Spleen (tissue), 11 donors: ENCODE measurements around the gene NAT14. TPM values are rescaled to one million over a fixed set of nuclear protein-coding genes. Genes with fewer than 3 reads are reported as not detected.
A peak's percentile ranks its signal among the peaks of the same experiment; 100 is the strongest.

Experiments
- DNase-seq: peaks from one replicate; pipeline ENCODE4 v3.0.0-alpha.2; 2020
- H3K27ac ChIP-seq, 8 donors: fragments of 200-600 bp; sonication (generic) in 7 of 8; 1 replicate in 4 of 8; 2 replicates in 4 of 8; pipeline versions ENCODE4 v1.5.0 to v1.8.0; 2016 to 2021; ENCODE audit warnings: inconsistent platforms in 4 of 8, mild to moderate bottlenecking in 4 of 8, moderate library complexity in 1 of 8
- H3K27me3 ChIP-seq, 7 donors: fragments of 200-600 bp; sonication (generic) in 6 of 7; replicated peaks in 1 of 7; 1 replicate in 4 of 7; 2 replicates in 3 of 7; pipeline versions ENCODE4 v1.5.0 to v1.8.0; 2016 to 2021; ENCODE audit warnings: inconsistent platforms in 3 of 7, mild to moderate bottlenecking in 1 of 7
- H3K36me3 ChIP-seq, 6 donors: fragments of 200-600 bp; sonication (generic) in 5 of 6; 1 replicate in 4 of 6; 2 replicates in 2 of 6; pipeline versions ENCODE4 v1.5.0 to v1.8.0; 2016 to 2021; ENCODE audit warnings: inconsistent platforms in 2 of 6
- H3K4me1 ChIP-seq, 6 donors: fragments of 200-600 bp; sonication (generic) in 5 of 6; 1 replicate in 3 of 6; 2 replicates in 3 of 6; pipeline versions ENCODE4 v1.5.0 to v1.8.0; 2016 to 2021; ENCODE audit warnings: inconsistent platforms in 3 of 6
- H3K4me3 ChIP-seq, 8 donors: fragments of 200-600 bp; sonication (generic) in 7 of 8; 1 replicate in 4 of 8; 2 replicates in 4 of 8; pipeline versions ENCODE4 v1.5.0 to v1.8.0; 2016 to 2021; ENCODE audit warnings: inconsistent platforms in 4 of 8, mild to moderate bottlenecking in 4 of 8, moderate library complexity in 2 of 8
- H3K9me3 ChIP-seq, 8 donors: fragments of 200-600 bp; sonication (generic) in 7 of 8; 1 replicate in 4 of 8; 2 replicates in 4 of 8; pipeline versions ENCODE4 v1.5.0 to v1.8.0; 2016 to 2021; ENCODE audit warnings: inconsistent platforms in 4 of 8
- CTCF ChIP-seq, 11 experiments: fragments of 200-600 bp in 7 of 11; fragments of 450-650 bp in 4 of 11; sonication (generic) in 4 of 11; IDR thresholded peaks in 8 of 11; conservative IDR thresholded peaks in 3 of 11; 1 replicate in 7 of 11; 2 replicates in 4 of 11; pipeline versions ENCODE4 v1.4.0 to v1.8.0; 2016 to 2021; ENCODE audit warnings: antibody characterized with exemption in 11 of 11, inconsistent platforms in 4 of 11, mild to moderate bottlenecking in 1 of 11
- POLR2A ChIP-seq, 3 donors: fragments of 450-650 bp; IDR thresholded peaks; one replicate each; pipeline ENCODE4 v1.5.1; 2017; ENCODE audit warnings: antibody characterized with exemption in 3 of 3, mild to moderate bottlenecking in 1 of 3
- POLR2AphosphoS5 ChIP-seq, 3 donors: sonication (generic); formaldehyde crosslinking; IDR thresholded peaks; one replicate each; pipeline ENCODE4 v1.5.1; 2017; ENCODE audit warnings: antibody characterized with exemption in 3 of 3
- WGBS, 5 donors: extraction: QIAGEN DNeasy Blood & Tissue Kit in 3 of 5; methylation state at CpG; one replicate each; pipeline versions ENCODE4 v1.1.5 to v1.1.7; 2013 to 2018; 5-methylcytosine and 5-hydroxymethylcytosine counted together
- intact Hi-C: fragments of 100-400 bp; cut with DNase I; formaldehyde crosslinking; loops from one replicate; pipeline ENCODE4 v1.15.0; 2023; ENCODE audit warnings: low total_unique reads
- polyA plus RNA-seq, 3 donors: library from polyadenylated mRNA; stranded (reverse); fragments of 200-250 nt; gene quantifications; one replicate each; pipeline ENCODE4 v1.2.1, GENCODE V29; 2013
- total RNA-seq, 7 donors: library from RNA; depleted of rRNA in 3 of 7; stranded (reverse); fragments of >200 nt in 3 of 7; fragmentation: NEBNext Ultra II Directional in 4 of 7; extraction: Animal tissue kit (Norgen Biotek cat#: 25700) in 4 of 7; gene quantifications; one replicate each; pipeline versions ENCODE4 v1.1.0 to v1.2.1, GENCODE V29; 2016 to 2021
- donor health status: healthy with polysubstance abuse.
- donor health status: DM: no; HTN: no; CAD: no; lungs with moderate emphysema.
- donor health status: DM: no; HTN: no; CAD: no.
- donor health status: Bipolar disorder and iron deficiency.
- donor health status: healthy.
- donor health status: DM: no; HTN: no; CAD: no.
- donor health status: DM: yes; HTN: yes; CAD: no.

Gene NAT14
- total and polyA plus RNA-seq, 10 donors, result 1.9 to 17.7 (median 8.2) TPM

GRCh38 chr19:55467236-55468053, 17.5 kb upstream of the NAT14 start:
- Histone ChIP-seq H3K27ac (peak overlapping the region in 1 of 8 donors; percentile 0), H3K4me1 (peaks cover 0 to 17% (median 13%) of the 10 kb centered on the region in 6 donors), H3K27me3 (no peaks in the 10 kb centered on the region), H3K36me3 (no peaks in the 10 kb centered on the region), H3K4me3 (no peak overlapping the region), H3K9me3 (no peaks in the 10 kb centered on the region)
- WGBS, 5 donors, result 32 to 44% (median 39%) methylated on average over 22 to 29 of the region's 29 CpGs
- DNase-seq, result peak; percentile 93
- TF ChIP-seq POLR2A (IDR thresholded peaks at IDR 0.05), result no peak
- TF ChIP-seq POLR2AphosphoS5 (IDR thresholded peaks at IDR 0.05), result peak in 2 of 3 donors; percentile 57 to 70
- TF ChIP-seq CTCF (IDR thresholded peaks at IDR 0.05 in 8 of 11, conservative IDR thresholded peaks at IDR 0.05 in 3 of 11), result peak; percentile 87 to 100 (median 99)
- intact Hi-C loops, result loop anchor here (2.0 kb wide), 1 partner anchor 37 kb away; no protein-coding TSS in a partner anchor

GRCh38 chr19:55468054-55468393, 17.0 kb upstream of the NAT14 start:
- TF ChIP-seq POLR2AphosphoS5 (IDR thresholded peaks at IDR 0.05) (no peak), CTCF (IDR thresholded peaks at IDR 0.05 in 8 of 11, conservative IDR thresholded peaks at IDR 0.05 in 3 of 11) (peak in 4 of 11 experiments; percentile 14 to 47 (median 29))
- no peak for DNase-seq
- H3K36me3 ChIP-seq, result no peaks in the 10 kb centered on the region
- peak overlapping the region in 1 of 8 donors; percentile 0 for H3K27ac ChIP-seq
- peaks cover 0 to 17% (median 8%) of the 10 kb centered on the region in 6 donors for H3K4me1 ChIP-seq
- no peaks in the 10 kb centered on the region for H3K27me3 ChIP-seq
- H3K9me3 ChIP-seq, result no peaks in the 10 kb centered on the region
- 11 to 41% (median 21%) methylated on average over 4 of the region's 4 CpGs for WGBS, 5 donors
- intact Hi-C loops, result no loop called here
- H3K4me3 ChIP-seq, result no peak overlapping the region

GRCh38 chr19:55471266-55471665, 13.7 kb upstream of the NAT14 start:
- H3K36me3 ChIP-seq, result no peaks in the 10 kb centered on the region
- no peak overlapping the region for H3K27ac ChIP-seq
- no peak overlapping the region for H3K4me3 ChIP-seq
- WGBS, 5 donors, result 81 to 92% (median 88%) methylated on average over 13 of the region's 13 CpGs
- intact Hi-C loops, result no loop called here
- no peak for TF ChIP-seq CTCF (IDR thresholded peaks at IDR 0.05 in 8 of 11, conservative IDR thresholded peaks at IDR 0.05 in 3 of 11)
- TF ChIP-seq POLR2A (IDR thresholded peaks at IDR 0.05), result no peak
- no peak for TF ChIP-seq POLR2AphosphoS5 (IDR thresholded peaks at IDR 0.05)
- H3K27me3 ChIP-seq, result no peaks in the 10 kb centered on the region
- DNase-seq, result no peak
- H3K9me3 ChIP-seq, result no peaks in the 10 kb centered on the region
- peaks cover 0 to 35% (median 17%) of the 10 kb centered on the region in 6 donors for H3K4me1 ChIP-seq

- no peak for TF ChIP-seq CTCF (IDR thresholded peaks at IDR 0.05 in 8 of 11, conservative IDR thresholded peaks at IDR 0.05 in 3 of 11)
- TF ChIP-seq POLR2A (IDR thresholded peaks at IDR 0.05), result no peak
- no peak for TF ChIP-seq POLR2AphosphoS5 (IDR thresholded peaks at IDR 0.05)
- no peaks in the 10 kb centered on the region for H3K9me3 ChIP-seq
- WGBS, 5 donors, result 78 to 89% (median 80%) methylated on average over 6 to 8 of the region's 8 CpGs
- H3K4me3 ChIP-seq, result no peak overlapping the region
- H3K27me3 ChIP-seq, result no peaks in the 10 kb centered on the region
- no peaks in the 10 kb centered on the region for H3K36me3 ChIP-seq
- peaks cover 0 to 37% (median 21%) of the 10 kb centered on the region in 6 donors for H3K4me1 ChIP-seq
- H3K27ac ChIP-seq, result peak overlapping the region in 3 of 8 donors; percentile 56 to 64 (median 61)
- intact Hi-C loops, result no loop called here
- DNase-seq, result no peak
These were observed 12.5 kb upstream of the NAT14 start for GRCh38 chr19:55472463-55472862.
